ENCODE measurements around the gene EPYC.

DNA sequence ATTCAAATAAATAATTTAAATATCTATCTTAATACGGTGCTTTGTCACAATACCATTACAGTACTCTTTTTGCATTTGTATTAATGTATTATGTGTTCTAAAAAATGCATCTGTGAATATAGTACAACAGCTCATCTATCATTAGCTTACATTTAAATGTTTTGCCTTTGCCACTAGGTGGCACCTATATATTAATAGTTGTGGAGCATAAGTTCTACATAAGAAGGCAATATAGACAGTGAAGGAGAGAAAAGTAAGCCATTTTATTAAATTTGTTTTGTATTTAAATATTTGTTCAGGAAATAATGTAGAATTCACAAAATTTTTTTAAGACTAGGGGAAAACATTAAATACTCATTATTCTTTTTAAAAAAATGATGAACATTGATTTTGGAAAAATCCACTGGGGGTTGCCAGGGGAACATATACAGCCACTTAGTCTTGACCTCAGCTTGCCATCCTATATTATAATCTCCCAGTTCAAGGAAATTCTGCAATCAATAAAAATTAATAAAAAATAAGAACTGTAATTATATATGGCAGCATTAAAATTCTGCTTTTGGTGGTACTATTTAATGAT is 59.6 kb downstream of the EPYC start:
- TF ChIP-seq, protein P1, sequence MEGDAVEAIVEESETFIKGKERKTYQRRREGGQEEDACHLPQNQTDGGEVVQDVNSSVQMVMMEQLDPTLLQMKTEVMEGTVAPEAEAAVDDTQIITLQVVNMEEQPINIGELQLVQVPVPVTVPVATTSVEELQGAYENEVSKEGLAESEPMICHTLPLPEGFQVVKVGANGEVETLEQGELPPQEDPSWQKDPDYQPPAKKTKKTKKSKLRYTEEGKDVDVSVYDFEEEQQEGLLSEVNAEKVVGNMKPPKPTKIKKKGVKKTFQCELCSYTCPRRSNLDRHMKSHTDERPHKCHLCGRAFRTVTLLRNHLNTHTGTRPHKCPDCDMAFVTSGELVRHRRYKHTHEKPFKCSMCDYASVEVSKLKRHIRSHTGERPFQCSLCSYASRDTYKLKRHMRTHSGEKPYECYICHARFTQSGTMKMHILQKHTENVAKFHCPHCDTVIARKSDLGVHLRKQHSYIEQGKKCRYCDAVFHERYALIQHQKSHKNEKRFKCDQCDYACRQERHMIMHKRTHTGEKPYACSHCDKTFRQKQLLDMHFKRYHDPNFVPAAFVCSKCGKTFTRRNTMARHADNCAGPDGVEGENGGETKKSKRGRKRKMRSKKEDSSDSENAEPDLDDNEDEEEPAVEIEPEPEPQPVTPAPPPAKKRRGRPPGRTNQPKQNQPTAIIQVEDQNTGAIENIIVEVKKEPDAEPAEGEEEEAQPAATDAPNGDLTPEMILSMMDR (IDR thresholded peaks at IDR 0.05): peak in 5 of 6 experiments; percentile 20 to 46 (median 40)
- TF ChIP-seq POLR2A (IDR thresholded peaks at IDR 0.05): no peak

Data from adrenal gland (tissue), 5 donors.